Ishikawa (cell line): ENCODE measurements around the gene EMC6.

Source experiments
- EGR1 ChIP-seq: IDR thresholded peaks from 2 replicates; pipeline ENCODE4 v1.6.1; 2012
- EP300 ChIP-seq: IDR thresholded peaks from 2 replicates; pipeline ENCODE4 v1.6.1; 2012; ENCODE audit warnings: borderline replicate concordance
- RAD21 ChIP-seq: IDR thresholded peaks from 2 replicates; pipeline ENCODE4 v1.6.1; 2012; ENCODE audit warnings: low read depth
- TAF1 ChIP-seq: IDR thresholded peaks from 2 replicates; pipeline ENCODE4 v1.6.1; 2012; ENCODE audit warnings: low read depth, mild to moderate bottlenecking
- TCF12 ChIP-seq: IDR thresholded peaks from 2 replicates; pipeline ENCODE4 v1.6.1; 2012; ENCODE audit warnings: low read depth
- TEAD4 ChIP-seq: IDR thresholded peaks from 2 replicates; pipeline ENCODE4 v1.6.1; 2012
- USF1 ChIP-seq: IDR thresholded peaks from 2 replicates; pipeline ENCODE4 v1.6.1; 2012
- YY1 ChIP-seq: IDR thresholded peaks from 2 replicates; pipeline ENCODE4 v1.6.1; 2012; ENCODE audit warnings: low read depth
- TF ChIP-seq, protein P1 (sequence below): IDR thresholded peaks from 2 replicates; pipeline ENCODE4 v1.6.1; 2012
- TF ChIP-seq, protein P2 (sequence below): IDR thresholded peaks from 2 replicates; pipeline ENCODE4 v1.6.1; 2012; ENCODE audit warnings: low read depth, mild to moderate bottlenecking

DNA sequence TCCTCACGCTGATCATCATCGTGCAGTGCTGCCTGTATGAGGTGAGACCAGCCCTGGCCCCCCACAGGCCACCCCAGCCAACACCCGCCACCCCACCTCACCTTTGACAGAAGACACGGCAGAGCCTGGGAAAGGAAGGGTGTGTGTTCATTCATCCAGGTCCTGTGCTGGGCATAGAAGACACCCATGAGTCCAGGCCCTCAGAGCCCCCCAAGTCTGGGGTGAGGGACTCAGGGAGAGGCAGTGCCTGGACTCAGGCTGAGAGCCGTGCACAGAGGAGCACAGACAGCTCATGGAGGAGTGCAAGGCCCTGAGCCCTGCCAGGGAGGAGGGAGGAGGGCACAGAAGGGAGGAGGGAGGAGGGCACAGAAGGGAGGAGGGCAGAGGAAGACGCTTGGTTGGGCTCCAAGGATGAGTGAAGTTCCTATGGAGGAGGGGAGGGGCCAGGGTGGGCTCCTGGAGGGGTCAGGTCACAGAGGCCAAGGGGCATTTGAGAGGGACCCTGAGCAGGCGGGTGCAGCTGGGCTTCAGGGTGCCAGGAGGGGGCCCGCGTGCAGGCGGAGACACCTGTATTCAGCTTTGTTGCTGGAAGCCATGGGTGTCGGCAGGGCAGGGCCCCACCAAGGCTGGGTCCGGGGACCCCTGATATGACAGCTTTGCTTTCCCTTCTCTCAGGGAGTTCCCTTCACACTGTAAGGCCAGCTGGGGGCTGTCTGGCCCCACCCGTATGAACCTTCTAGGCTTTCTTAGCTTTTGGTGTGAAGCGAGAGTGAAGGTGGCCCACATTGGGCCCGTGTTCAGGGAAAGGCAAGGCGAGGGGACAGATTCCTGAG, 11.6 kb upstream of the EMC6 start:
- TF ChIP-seq USF1 (no peak), EP300 (no peak), RAD21 (no peak), YY1 (no peak), TEAD4 (no peak), TCF12 (no peak), TAF1 (no peak), EGR1 (no peak)
- TF ChIP-seq, protein P1, sequence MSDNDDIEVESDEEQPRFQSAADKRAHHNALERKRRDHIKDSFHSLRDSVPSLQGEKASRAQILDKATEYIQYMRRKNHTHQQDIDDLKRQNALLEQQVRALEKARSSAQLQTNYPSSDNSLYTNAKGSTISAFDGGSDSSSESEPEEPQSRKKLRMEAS = no peak
- TF ChIP-seq, protein P2, sequence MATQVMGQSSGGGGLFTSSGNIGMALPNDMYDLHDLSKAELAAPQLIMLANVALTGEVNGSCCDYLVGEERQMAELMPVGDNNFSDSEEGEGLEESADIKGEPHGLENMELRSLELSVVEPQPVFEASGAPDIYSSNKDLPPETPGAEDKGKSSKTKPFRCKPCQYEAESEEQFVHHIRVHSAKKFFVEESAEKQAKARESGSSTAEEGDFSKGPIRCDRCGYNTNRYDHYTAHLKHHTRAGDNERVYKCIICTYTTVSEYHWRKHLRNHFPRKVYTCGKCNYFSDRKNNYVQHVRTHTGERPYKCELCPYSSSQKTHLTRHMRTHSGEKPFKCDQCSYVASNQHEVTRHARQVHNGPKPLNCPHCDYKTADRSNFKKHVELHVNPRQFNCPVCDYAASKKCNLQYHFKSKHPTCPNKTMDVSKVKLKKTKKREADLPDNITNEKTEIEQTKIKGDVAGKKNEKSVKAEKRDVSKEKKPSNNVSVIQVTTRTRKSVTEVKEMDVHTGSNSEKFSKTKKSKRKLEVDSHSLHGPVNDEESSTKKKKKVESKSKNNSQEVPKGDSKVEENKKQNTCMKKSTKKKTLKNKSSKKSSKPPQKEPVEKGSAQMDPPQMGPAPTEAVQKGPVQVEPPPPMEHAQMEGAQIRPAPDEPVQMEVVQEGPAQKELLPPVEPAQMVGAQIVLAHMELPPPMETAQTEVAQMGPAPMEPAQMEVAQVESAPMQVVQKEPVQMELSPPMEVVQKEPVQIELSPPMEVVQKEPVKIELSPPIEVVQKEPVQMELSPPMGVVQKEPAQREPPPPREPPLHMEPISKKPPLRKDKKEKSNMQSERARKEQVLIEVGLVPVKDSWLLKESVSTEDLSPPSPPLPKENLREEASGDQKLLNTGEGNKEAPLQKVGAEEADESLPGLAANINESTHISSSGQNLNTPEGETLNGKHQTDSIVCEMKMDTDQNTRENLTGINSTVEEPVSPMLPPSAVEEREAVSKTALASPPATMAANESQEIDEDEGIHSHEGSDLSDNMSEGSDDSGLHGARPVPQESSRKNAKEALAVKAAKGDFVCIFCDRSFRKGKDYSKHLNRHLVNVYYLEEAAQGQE = no peak
